T-cell (primary cell): ENCODE data around the gene TMEM44. TPM values are rescaled to one million over a fixed set of nuclear protein-coding genes. Genes with fewer than 3 reads are reported as not detected.

ENCODE experiments used
- ATAC-seq, 4 experiments: fragments of 200-7000 bp in 3 of 4; fragments of 150-1000 bp in 1 of 4; cut with Tn5 transposase; replicated peaks in 1 of 4; 1 replicate in 3 of 4; 2 replicates in 1 of 4; pipeline ENCODE4 v1.10.0; 2021; ENCODE audit warnings: moderate library complexity in 3 of 4, mild to moderate bottlenecking in 2 of 4, moderate number of reproducible peaks in 1 of 4
- CTCF ChIA-PET, 2 donors: fragments of 300-600 bp; sonication (Branson Sonifier 250); formaldehyde crosslinking; loops; one replicate each; lab custom pipeline; 2022; ENCODE audit warnings: antibody characterized with exemption in 2 of 2; lab: Charles Lee
- POLR2A ChIA-PET, 2 donors: fragments of 300-600 bp; sonication (Branson Sonifier 250); formaldehyde crosslinking; loops; one replicate each; lab custom pipeline; 2022; ENCODE audit warnings: antibody characterized with exemption in 2 of 2; lab: Charles Lee
- DNase-seq, 35 experiments: peaks; one replicate each; pipeline versions ENCODE4 v3.0.0 to v3.0.0-alpha.2; 2013 to 2023
- H3K27ac ChIP-seq: one replicate; pipeline ENCODE4 v1.5.1; 2013; ENCODE audit warnings: low read length
- H3K27me3 ChIP-seq, 2 experiments: replicated peaks in 1 of 2; 1 replicate in 1 of 2; 2 replicates in 1 of 2; pipeline versions ENCODE4 v1.6.1 to v1.7.0; 2013; ENCODE audit warnings: low read length in 1 of 2, mixed read lengths in 1 of 2; ENCODE audit not compliant: control insufficient read depth in 2 of 2, insufficient read depth in 2 of 2; ENCODE audit errors: extremely low read depth in 1 of 2
- H3K36me3 ChIP-seq, 2 donors: 1 replicate in 1 of 2; 2 replicates in 1 of 2; pipeline versions ENCODE4 v1.6.1 to v1.7.0; 2013; ENCODE audit warnings: low read length in 1 of 2; ENCODE audit not compliant: control insufficient read depth in 2 of 2, insufficient read depth in 1 of 2; ENCODE audit errors: extremely low read depth in 1 of 2
- H3K4me1 ChIP-seq, 2 experiments: 1 replicate in 1 of 2; 2 replicates in 1 of 2; pipeline versions ENCODE4 v1.6.1 to v1.7.0; 2013; ENCODE audit warnings: low read length in 2 of 2, mixed read lengths in 1 of 2; ENCODE audit not compliant: insufficient read depth in 2 of 2, control insufficient read depth in 1 of 2; ENCODE audit errors: extremely low read depth in 1 of 2
- H3K4me3 ChIP-seq, 2 donors: 1 replicate in 1 of 2; 2 replicates in 1 of 2; pipeline versions ENCODE4 v1.5.1 to v1.7.0; 2013; ENCODE audit warnings: mild to moderate bottlenecking in 2 of 2, low read length in 1 of 2, moderate library complexity in 1 of 2; ENCODE audit not compliant: control insufficient read depth in 1 of 2; ENCODE audit errors: extremely low read depth in 1 of 2
- H3K9me3 ChIP-seq: 2 replicates; pipeline ENCODE4 v1.7.0; 2013
- H3K27ac Mint-ChIP-seq, 2 donors: one replicate each; pipeline ENCODE4 v1.8.0; 2020 to 2021; ENCODE audit warnings: mild to moderate bottlenecking in 2 of 2, mixed read lengths in 2 of 2
- H3K27me3 Mint-ChIP-seq, 2 donors: one replicate each; pipeline ENCODE4 v1.8.0; 2021 to 2022; ENCODE audit warnings: mixed read lengths in 2 of 2
- H3K36me3 Mint-ChIP-seq: one replicate; pipeline ENCODE4 v1.8.0; 2021; ENCODE audit warnings: mixed read lengths
- H3K4me1 Mint-ChIP-seq, 3 donors: one replicate each; pipeline ENCODE4 v1.8.0; 2020 to 2022; ENCODE audit warnings: mixed read lengths in 3 of 3, mild to moderate bottlenecking in 1 of 3
- H3K4me3 Mint-ChIP-seq, 3 donors: one replicate each; pipeline ENCODE4 v1.8.0; 2020 to 2022; ENCODE audit warnings: mild to moderate bottlenecking in 3 of 3, mixed read lengths in 3 of 3, moderate library complexity in 3 of 3
- H3K9me3 Mint-ChIP-seq, 3 donors: one replicate each; pipeline ENCODE4 v1.8.0; 2020 to 2022; ENCODE audit warnings: mixed read lengths in 3 of 3
- WGBS: methylation state at CpG from one replicate; pipeline ENCODE4 v1.1.5; 2013; ENCODE audit warnings: missing lambda C conversion rate; ENCODE audit not compliant: insufficient coverage; 5-methylcytosine and 5-hydroxymethylcytosine counted together
- total RNA-seq, 35 experiments: library from RNA in 6 of 35; stranded (reverse) in 6 of 35; fragments of 120-200 nt in 1 of 35; gene quantifications; one replicate each; pipeline versions ENCODE4 v1.2.1 to v1.2.4 and lab custom pipeline; 2013 to 2026

TMEM44 gene
- total RNA-seq, 5 donors from 2014 or later (not counting 1 experiment from before 2014, with no cell fraction given): 1.6 to 3.3 (median 2.3) TPM

- ATAC-seq: no peak
- no peaks in the 10 kb centered on the region for H3K9me3 Mint-ChIP-seq
- H3K27me3 Mint-ChIP-seq: peaks cover 8 to 11% of the 10 kb centered on the region in 2 donors
- Histone ChIP-seq H3K9me3 (no peaks in the 10 kb centered on the region), H3K27me3 (peaks cover 0 to 21% of the 10 kb centered on the region in 2 experiments), H3K27ac (no peak overlapping the region), H3K4me1 (no peaks in the 10 kb centered on the region), H3K36me3 (no peaks in the 10 kb centered on the region), H3K4me3 (no peak overlapping the region)
- ChIA-PET CTCF (no interaction called here), POLR2A (no interaction called here)
- no peak overlapping the region for H3K27ac Mint-ChIP-seq
- no peaks in the 10 kb centered on the region for H3K4me1 Mint-ChIP-seq
- DNase-seq: no peak
- WGBS: 56% methylated on average over 2 of the region's 2 CpGs
- no peaks in the 10 kb centered on the region for H3K36me3 Mint-ChIP-seq
- no peak overlapping the region for H3K4me3 Mint-ChIP-seq
These were observed 70.2 kb downstream of the TMEM44 start for GRCh38 chr3:194562986-194563385.

GRCh38 chr3:194561306-194561974 is 71.8 kb downstream of the TMEM44 start:
- H3K36me3 Mint-ChIP-seq: no peaks in the 10 kb centered on the region
- Histone ChIP-seq H3K36me3 (no peaks in the 10 kb centered on the region), H3K4me3 (no peak overlapping the region), H3K27me3 (peaks cover 0 to 18% of the 10 kb centered on the region in 2 experiments), H3K4me1 (peaks cover 0 to 1% of the 10 kb centered on the region in 2 experiments), H3K27ac (no peak overlapping the region), H3K9me3 (no peaks in the 10 kb centered on the region)
- ATAC-seq: no peak
- H3K4me1 Mint-ChIP-seq: peaks cover 4 to 5% (median 5%) of the 10 kb centered on the region in 3 donors
- CTCF ChIA-PET: no interaction called here
- no peaks in the 10 kb centered on the region for H3K9me3 Mint-ChIP-seq
- H3K4me3 Mint-ChIP-seq: no peak overlapping the region
- H3K27me3 Mint-ChIP-seq: peaks cover 4 to 8% of the 10 kb centered on the region in 2 donors
- DNase-seq: no peak
- POLR2A ChIA-PET: no interaction called here
- no CpG with 5 or more reads among the region's 7 CpGs for WGBS
- no peak overlapping the region for H3K27ac Mint-ChIP-seq

- Mint-ChIP-seq H3K36me3 (no peaks in the 10 kb centered on the region), H3K27ac (no peak overlapping the region), H3K9me3 (no peaks in the 10 kb centered on the region), H3K4me1 (peaks cover 4 to 8% (median 7%) of the 10 kb centered on the region in 3 donors), H3K27me3 (peaks cover 4 to 8% of the 10 kb centered on the region in 2 donors), H3K4me3 (no peak overlapping the region)
- WGBS: 99% methylated on average over 7 of the region's 7 CpGs
- ChIA-PET POLR2A (no interaction called here), CTCF (no interaction called here)
- Histone ChIP-seq H3K9me3 (no peaks in the 10 kb centered on the region), H3K36me3 (no peaks in the 10 kb centered on the region), H3K27ac (no peak overlapping the region), H3K27me3 (peaks cover 0 to 15% of the 10 kb centered on the region in 2 experiments), H3K4me1 (peaks cover 0 to 6% of the 10 kb centered on the region in 2 experiments), H3K4me3 (no peak overlapping the region)
- ATAC-seq: no peak
- DNase-seq: no peak
These were observed 73.2 kb downstream of the TMEM44 start for GRCh38 chr3:194560047-194560446.

- no peaks in the 10 kb centered on the region for H3K9me3 Mint-ChIP-seq
- no peaks in the 10 kb centered on the region for H3K36me3 Mint-ChIP-seq
- H3K27me3 Mint-ChIP-seq: peaks cover 3 to 4% of the 10 kb centered on the region in 2 donors
- 70% methylated on average over 2 of the region's 5 CpGs for WGBS
- H3K9me3 ChIP-seq: no peaks in the 10 kb centered on the region
- DNase-seq (no peak), ATAC-seq (no peak)
- ChIA-PET CTCF (no interaction called here), POLR2A (no interaction called here)
- no peak overlapping the region for H3K4me3 Mint-ChIP-seq
- peaks cover 0 to 6% of the 10 kb centered on the region in 2 experiments for H3K4me1 ChIP-seq
- H3K27ac Mint-ChIP-seq: no peak overlapping the region
- H3K4me3 ChIP-seq: no peak overlapping the region
- H3K27ac ChIP-seq: no peak overlapping the region
- no peaks in the 10 kb centered on the region for H3K36me3 ChIP-seq
- H3K4me1 Mint-ChIP-seq: peaks cover 4 to 8% (median 7%) of the 10 kb centered on the region in 3 donors
- H3K27me3 ChIP-seq: peaks cover 0 to 12% of the 10 kb centered on the region in 2 experiments
These were observed 73.7 kb downstream of the TMEM44 start for GRCh38 chr3:194559530-194559929.

GRCh38 chr3:194556086-194557056 is 76.8 kb downstream of the TMEM44 start:
- no peak overlapping the region for H3K27ac ChIP-seq
- WGBS: 53% methylated on average over 4 of the region's 13 CpGs
- H3K4me1 ChIP-seq: peaks cover 0 to 6% of the 10 kb centered on the region in 2 experiments
- no peaks in the 10 kb centered on the region for H3K36me3 Mint-ChIP-seq
- peak in 3 of 4 experiments; percentile 26 to 38 (median 34) for ATAC-seq
- peak overlapping the region; percentile 59 to 68 (median 61) for H3K4me3 Mint-ChIP-seq
- no peaks in the 10 kb centered on the region for H3K27me3 Mint-ChIP-seq
- peak overlapping the region; percentile 19 to 69 for H3K27ac Mint-ChIP-seq
- peak in 1 of 35 experiments; percentile 10 for DNase-seq
- POLR2A ChIA-PET: interaction anchor here (0.6 to 1.0 kb wide), 2 partner anchors 11 to 53 kb away, joined by 3 to 4 read pairs; no protein-coding TSS in a partner anchor
- peaks cover 0 to 5% of the 10 kb centered on the region in 2 experiments for H3K27me3 ChIP-seq
- peak overlapping the region in 1 of 2 donors; percentile 19 for H3K4me3 ChIP-seq
- CTCF ChIA-PET: interaction anchor here (0.9 to 1.1 kb wide), 3 partner anchors 12 to 84 kb away, joined by 3 read pairs; no protein-coding TSS in a partner anchor
- no peaks in the 10 kb centered on the region for H3K9me3 Mint-ChIP-seq
- no peaks in the 10 kb centered on the region for H3K36me3 ChIP-seq
- H3K4me1 Mint-ChIP-seq: peaks cover 4 to 8% (median 7%) of the 10 kb centered on the region in 3 donors
- H3K9me3 ChIP-seq: no peaks in the 10 kb centered on the region
